ENCODE results near the gene TEX48.

The TEX48 gene

GRCh38 chr9:114664181-114664580, 17.8 kb downstream of the TEX48 start:
- Histone ChIP-seq H2AK5ac (ENCODE audit: low read length, severe bottlenecking) (no peak overlapping the region), H4K91ac (ENCODE audit: low read length) (no peak overlapping the region), H4K8ac (ENCODE audit: low read length) (no peak overlapping the region)

GRCh38 chr9:114662081-114662989, 19.7 kb downstream of the TEX48 start:
- H3K14ac ChIP-seq (ENCODE audit: low read length in 2 of 2), result no peak overlapping the region
- no peak overlapping the region for H3K4me2 ChIP-seq (ENCODE audit: low read length, poor library complexity, severe bottlenecking)
- H3K36me3 ChIP-seq (ENCODE audit: control insufficient read depth in 1 of 2, insufficient read depth in 2 of 2, low read depth in 1 of 2, low read length in 2 of 2), result no peaks in the 10 kb centered on the region
- no peak overlapping the region for H3K18ac ChIP-seq (ENCODE audit: low read depth in 1 of 2, low read length in 2 of 2)
- peak overlapping the region in 1 of 2 experiments; percentile 51 for H2BK12ac ChIP-seq (ENCODE audit: low read length in 2 of 2)
- no peak overlapping the region for H3K4me3 ChIP-seq (ENCODE audit: insufficient read depth in 1 of 2, low read depth in 1 of 2, low read length in 2 of 2)
- H3K27me3 ChIP-seq (ENCODE audit: control insufficient read depth in 1 of 2, insufficient read depth in 1 of 2, low read length in 2 of 2), result peaks cover 9 to 26% of the 10 kb centered on the region in 2 experiments
- H3K4me1 ChIP-seq (ENCODE audit: control insufficient read depth, insufficient read depth, low read depth, low read length), result peaks cover 5% of the 10 kb centered on the region
- no peak overlapping the region for H4K8ac ChIP-seq (ENCODE audit: low read length)
- H4K91ac ChIP-seq (ENCODE audit: low read length), result no peak overlapping the region
- H2BK120ac ChIP-seq (ENCODE audit: low read depth, low read length), result no peak overlapping the region
- no peaks in the 10 kb centered on the region for H3K79me1 ChIP-seq (replicated peaks; ENCODE audit: low read length, poor library complexity, severe bottlenecking)
- H3K4ac ChIP-seq (ENCODE audit: low read depth in 1 of 2, low read length in 2 of 2), result no peak overlapping the region
- no peaks in the 10 kb centered on the region for H3K9me3 ChIP-seq (ENCODE audit: control insufficient read depth, low read length)
- peak; percentile 54 for DNase-seq
- H2AK5ac ChIP-seq (ENCODE audit: low read length, severe bottlenecking), result peak overlapping the region; percentile 16
- peak overlapping the region; percentile 82 for H2BK15ac ChIP-seq (ENCODE audit: low read depth, poor library complexity, severe bottlenecking)
- H2BK5ac ChIP-seq (ENCODE audit: low read depth, low read length, poor library complexity, severe bottlenecking), result no peak overlapping the region
- 34% methylated on average over 8 of the region's 10 CpGs for WGBS
- H3K23ac ChIP-seq (ENCODE audit: low read length in 2 of 2), result no peak overlapping the region
- H3K27ac ChIP-seq (ENCODE audit: low read length, poor library complexity, severe bottlenecking), result no peak overlapping the region
- no peak overlapping the region for H2AFZ ChIP-seq (ENCODE audit: low read depth, low read length)
- no peak overlapping the region for H3K9ac ChIP-seq (ENCODE audit: low read length)

More at GRCh38 chr9:114664181-114664580, 17.8 kb downstream of the TEX48 start:
- H3K27me3 ChIP-seq (ENCODE audit: control insufficient read depth in 1 of 2, insufficient read depth in 1 of 2, low read length in 2 of 2), result peaks cover 9 to 30% of the 10 kb centered on the region in 2 experiments
- no peak overlapping the region for H2BK12ac ChIP-seq (ENCODE audit: low read length in 2 of 2)
- H3K4ac ChIP-seq (ENCODE audit: low read depth in 1 of 2, low read length in 2 of 2), result no peak overlapping the region
- no peak overlapping the region for H2AFZ ChIP-seq (ENCODE audit: low read depth, low read length)
- H3K79me1 ChIP-seq (replicated peaks; ENCODE audit: low read length, poor library complexity, severe bottlenecking), result no peaks in the 10 kb centered on the region
- no peak overlapping the region for H3K4me2 ChIP-seq (ENCODE audit: low read length, poor library complexity, severe bottlenecking)
- no peak overlapping the region for H3K4me3 ChIP-seq (ENCODE audit: insufficient read depth in 1 of 2, low read depth in 1 of 2, low read length in 2 of 2)
- no peak overlapping the region for H2BK5ac ChIP-seq (ENCODE audit: low read depth, low read length, poor library complexity, severe bottlenecking)
- no peak overlapping the region for H2BK15ac ChIP-seq (ENCODE audit: low read depth, poor library complexity, severe bottlenecking)
- no peaks in the 10 kb centered on the region for H3K9me3 ChIP-seq (ENCODE audit: control insufficient read depth, low read length)
- no peak overlapping the region for H3K9ac ChIP-seq (ENCODE audit: low read length)
- no peak overlapping the region for H3K18ac ChIP-seq (ENCODE audit: low read depth in 1 of 2, low read length in 2 of 2)
- no peak overlapping the region for H2BK120ac ChIP-seq (ENCODE audit: low read depth, low read length)
- no peak overlapping the region for H3K27ac ChIP-seq (ENCODE audit: low read length, poor library complexity, severe bottlenecking)
- no peaks in the 10 kb centered on the region for H3K4me1 ChIP-seq (ENCODE audit: control insufficient read depth, insufficient read depth, low read depth, low read length)
- no CpG with 5 or more reads among the region's 3 CpGs for WGBS
- no peak overlapping the region for H3K23ac ChIP-seq (ENCODE audit: low read length in 2 of 2)
- no peak for DNase-seq
- no peak overlapping the region for H3K14ac ChIP-seq (ENCODE audit: low read length in 2 of 2)
- no peaks in the 10 kb centered on the region for H3K36me3 ChIP-seq (ENCODE audit: control insufficient read depth in 1 of 2, insufficient read depth in 2 of 2, low read depth in 1 of 2, low read length in 2 of 2)

GRCh38 chr9:114657705-114658104, 24.3 kb downstream of the TEX48 start, which contains the start of gene TEX53:
TSS of gene TEX53 (minus strand) at chr9:114657805. CDS start at chr9:114657774, 31 bp downstream.
- Histone ChIP-seq H2AFZ (ENCODE audit: low read depth, low read length) (no peak within 1 kb of the TSS), H4K8ac (ENCODE audit: low read length) (peak within 1 kb of the TSS; percentile 9), H3K4me3 (ENCODE audit: insufficient read depth in 1 of 2, low read depth in 1 of 2, low read length in 2 of 2) (no peak within 1 kb of the TSS), H3K9me3 (ENCODE audit: control insufficient read depth, low read length) (no peaks in the 10 kb centered on the region), H2BK15ac (ENCODE audit: low read depth, poor library complexity, severe bottlenecking) (no peak within 1 kb of the TSS), H3K18ac (ENCODE audit: low read depth in 1 of 2, low read length in 2 of 2) (no peak within 1 kb of the TSS), H3K9ac (ENCODE audit: low read length) (no peak within 1 kb of the TSS), H2AK5ac (ENCODE audit: low read length, severe bottlenecking) (no peak within 1 kb of the TSS), H3K14ac (ENCODE audit: low read length in 2 of 2) (no peak within 1 kb of the TSS), H2BK5ac (ENCODE audit: low read depth, low read length, poor library complexity, severe bottlenecking) (no peak within 1 kb of the TSS), H3K36me3 (ENCODE audit: control insufficient read depth in 1 of 2, insufficient read depth in 2 of 2, low read depth in 1 of 2, low read length in 2 of 2) (no peaks in the 10 kb centered on the region), H3K4me1 (ENCODE audit: control insufficient read depth, insufficient read depth, low read depth, low read length) (peaks cover 17% of the 10 kb centered on the region), H2BK12ac (ENCODE audit: low read length in 2 of 2) (no peak within 1 kb of the TSS), H4K91ac (ENCODE audit: low read length) (no peak within 1 kb of the TSS), H3K27ac (ENCODE audit: low read length, poor library complexity, severe bottlenecking) (no peak within 1 kb of the TSS), H3K27me3 (ENCODE audit: control insufficient read depth in 1 of 2, insufficient read depth in 1 of 2, low read length in 2 of 2) (peaks cover 9 to 21% of the 10 kb centered on the region in 2 experiments), H3K4me2 (ENCODE audit: low read length, poor library complexity, severe bottlenecking) (no peak within 1 kb of the TSS), H3K79me1 (replicated peaks; ENCODE audit: low read length, poor library complexity, severe bottlenecking) (no peaks in the 10 kb centered on the region), H3K4ac (ENCODE audit: low read depth in 1 of 2, low read length in 2 of 2) (no peak within 1 kb of the TSS), H3K23ac (ENCODE audit: low read length in 2 of 2) (no peak within 1 kb of the TSS), H2BK120ac (ENCODE audit: low read depth, low read length) (no peak within 1 kb of the TSS)
- no peak for DNase-seq
- WGBS, result 96% methylated on average over 6 of the region's 6 CpGs

GRCh38 chr9:114656301-114656700, 25.7 kb downstream of the TEX48 start:
- no peak for DNase-seq
- Histone ChIP-seq H4K91ac (ENCODE audit: low read length) (no peak overlapping the region), H2AK5ac (ENCODE audit: low read length, severe bottlenecking) (no peak overlapping the region), H3K9ac (ENCODE audit: low read length) (no peak overlapping the region), H3K4ac (ENCODE audit: low read depth in 1 of 2, low read length in 2 of 2) (no peak overlapping the region), H2AFZ (ENCODE audit: low read depth, low read length) (no peak overlapping the region), H3K79me1 (replicated peaks; ENCODE audit: low read length, poor library complexity, severe bottlenecking) (no peaks in the 10 kb centered on the region), H3K27me3 (ENCODE audit: control insufficient read depth in 1 of 2, insufficient read depth in 1 of 2, low read length in 2 of 2) (peaks cover 4 to 14% of the 10 kb centered on the region in 2 experiments), H4K8ac (ENCODE audit: low read length) (no peak overlapping the region), H3K4me1 (ENCODE audit: control insufficient read depth, insufficient read depth, low read depth, low read length) (peaks cover 17% of the 10 kb centered on the region), H3K18ac (ENCODE audit: low read depth in 1 of 2, low read length in 2 of 2) (no peak overlapping the region), H3K27ac (ENCODE audit: low read length, poor library complexity, severe bottlenecking) (no peak overlapping the region), H2BK12ac (ENCODE audit: low read length in 2 of 2) (no peak overlapping the region), H3K4me3 (ENCODE audit: insufficient read depth in 1 of 2, low read depth in 1 of 2, low read length in 2 of 2) (no peak overlapping the region), H3K36me3 (ENCODE audit: control insufficient read depth in 1 of 2, insufficient read depth in 2 of 2, low read depth in 1 of 2, low read length in 2 of 2) (no peaks in the 10 kb centered on the region), H3K14ac (ENCODE audit: low read length in 2 of 2) (no peak overlapping the region), H3K4me2 (ENCODE audit: low read length, poor library complexity, severe bottlenecking) (no peak overlapping the region), H3K23ac (ENCODE audit: low read length in 2 of 2) (no peak overlapping the region), H3K9me3 (ENCODE audit: control insufficient read depth, low read length) (no peaks in the 10 kb centered on the region), H2BK120ac (ENCODE audit: low read depth, low read length) (no peak overlapping the region), H2BK15ac (ENCODE audit: low read depth, poor library complexity, severe bottlenecking) (no peak overlapping the region), H2BK5ac (ENCODE audit: low read depth, low read length, poor library complexity, severe bottlenecking) (no peak overlapping the region)
- WGBS, result 83% methylated on average over 9 of the region's 12 CpGs

Measured in mesenchymal stem cell (in vitro differentiated cells and primary cell).